Transverse colon (tissue), 1 donor: ENCODE results near the gene SLC2A13.

Experiments
- EP300 ChIP-seq: sonication (generic); formaldehyde crosslinking; IDR thresholded peaks from one replicate; pipeline ENCODE4 v1.6.1; 2017; ENCODE audit warnings: antibody characterized with exemption, low read depth
- POLR2A ChIP-seq: fragments of 450-650 bp; IDR thresholded peaks from one replicate; pipeline ENCODE4 v1.6.1; 2016; ENCODE audit warnings: antibody characterized with exemption, mild to moderate bottlenecking, moderate library complexity

- TF ChIP-seq POLR2A (no peak), EP300 (no peak)
Measured at GRCh38 chr12:40032433-40033241, 73.2 kb downstream of the SLC2A13 start.
